GM21447 (cell line): ENCODE data around the gene GALNTL6.
"Not testable (repeated sequence)": the region's sequence is repeated elsewhere in the genome, so short reads cannot be mapped to it uniquely, and the experiment has no call there.

Source experiments
- ATAC-seq: cut with Tn5 transposase; IDR thresholded peaks from one replicate; pipeline ENCODE4 v1.9.1; 2021; ENCODE audit not compliant: unreplicated experiment

Gene GALNTL6

GRCh38 chr4:172998527-172999469 is 1185.6 kb downstream of the GALNTL6 start:
- ATAC-seq, result no peak

DNA sequence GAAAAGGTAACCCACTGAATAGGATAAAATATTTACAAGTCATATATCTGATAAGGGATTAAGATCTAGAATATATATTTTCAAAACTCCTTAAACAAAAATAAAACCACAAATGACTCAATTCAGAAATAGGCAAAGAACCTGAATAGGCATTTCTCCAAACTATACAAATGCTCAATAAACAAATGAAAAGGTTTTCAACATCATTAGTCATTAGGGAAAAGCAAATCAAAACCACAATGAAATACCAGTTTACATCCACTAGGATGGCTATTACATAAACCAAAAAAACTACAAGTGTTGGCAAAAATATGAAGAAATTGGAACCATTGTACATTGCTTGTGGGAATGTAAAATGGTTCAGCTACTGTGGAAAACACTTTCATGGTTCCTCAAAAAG is 1188.4 kb downstream of the GALNTL6 start:
- no peak for ATAC-seq

DNA sequence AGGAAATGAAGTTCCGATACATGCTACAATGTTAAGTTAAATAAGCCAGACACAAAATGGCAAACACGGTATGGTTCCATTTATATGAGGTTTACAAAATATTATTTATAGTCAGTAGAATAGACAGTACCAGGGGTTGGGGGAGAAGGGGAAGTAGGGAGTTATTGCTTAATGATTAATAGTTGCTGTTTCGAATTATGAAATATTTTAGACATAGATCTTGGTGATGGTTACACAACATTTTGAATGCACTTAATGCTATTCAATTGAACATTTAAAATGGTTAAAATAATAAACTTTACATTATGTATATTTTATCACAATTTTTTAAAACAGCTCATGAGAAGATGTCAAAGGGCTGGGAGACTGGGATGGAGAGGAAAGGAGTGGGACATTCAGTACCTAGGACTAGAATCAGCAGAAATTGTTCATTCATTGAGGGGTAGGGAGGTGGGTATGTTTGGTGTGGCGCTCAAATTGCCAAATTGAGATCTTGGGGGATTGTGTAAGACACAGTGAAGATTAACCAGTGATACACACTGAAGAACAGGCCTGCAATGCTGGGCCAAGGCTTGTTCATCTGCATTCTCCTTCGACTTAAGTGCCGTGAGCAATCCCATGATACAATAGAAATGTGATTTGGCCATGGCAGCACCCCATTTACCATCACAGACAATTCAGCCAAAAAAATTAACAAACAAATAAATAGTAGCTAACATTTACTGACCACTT is 1189.8 kb downstream of the GALNTL6 start:
- no peak for ATAC-seq

DNA sequence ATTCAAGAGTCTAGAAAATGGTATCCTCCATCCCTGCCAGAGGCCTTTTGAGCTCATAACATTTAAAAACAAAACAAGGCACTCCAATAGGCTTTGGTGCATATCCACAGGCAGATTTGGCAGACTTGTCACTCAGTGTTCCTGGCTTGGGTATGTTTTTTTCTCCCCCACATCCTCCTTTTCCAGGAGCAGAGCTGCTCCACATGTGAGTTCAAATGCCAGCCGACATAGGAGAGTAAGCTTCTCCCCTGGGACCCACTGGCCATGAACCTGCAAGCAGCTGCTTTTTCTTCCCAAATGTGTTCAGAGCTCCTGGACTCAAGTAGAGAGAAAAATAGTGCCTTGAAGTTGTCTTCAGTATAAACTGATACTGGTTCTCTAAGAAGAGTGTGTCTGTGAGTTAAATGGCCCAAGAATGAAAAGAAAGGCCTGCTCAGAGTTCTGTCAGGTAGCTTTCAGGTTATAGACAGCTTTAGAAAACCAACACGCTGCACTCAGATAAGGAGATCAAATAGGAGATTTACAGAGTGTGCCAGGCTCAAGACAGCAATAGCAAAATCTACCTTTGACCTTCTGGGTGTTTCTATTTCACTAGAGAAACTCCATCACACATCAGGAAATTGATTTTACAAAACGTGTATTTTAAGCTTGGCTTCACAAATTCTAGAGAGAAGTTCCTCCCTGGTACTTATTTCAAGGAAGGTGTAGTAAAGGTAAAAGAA is 1192.9 kb downstream of the GALNTL6 start:
- ATAC-seq, result no peak

GRCh38 chr4:173008436-173008835 is 1195.2 kb downstream of the GALNTL6 start:
- ATAC-seq, result no peak

DNA sequence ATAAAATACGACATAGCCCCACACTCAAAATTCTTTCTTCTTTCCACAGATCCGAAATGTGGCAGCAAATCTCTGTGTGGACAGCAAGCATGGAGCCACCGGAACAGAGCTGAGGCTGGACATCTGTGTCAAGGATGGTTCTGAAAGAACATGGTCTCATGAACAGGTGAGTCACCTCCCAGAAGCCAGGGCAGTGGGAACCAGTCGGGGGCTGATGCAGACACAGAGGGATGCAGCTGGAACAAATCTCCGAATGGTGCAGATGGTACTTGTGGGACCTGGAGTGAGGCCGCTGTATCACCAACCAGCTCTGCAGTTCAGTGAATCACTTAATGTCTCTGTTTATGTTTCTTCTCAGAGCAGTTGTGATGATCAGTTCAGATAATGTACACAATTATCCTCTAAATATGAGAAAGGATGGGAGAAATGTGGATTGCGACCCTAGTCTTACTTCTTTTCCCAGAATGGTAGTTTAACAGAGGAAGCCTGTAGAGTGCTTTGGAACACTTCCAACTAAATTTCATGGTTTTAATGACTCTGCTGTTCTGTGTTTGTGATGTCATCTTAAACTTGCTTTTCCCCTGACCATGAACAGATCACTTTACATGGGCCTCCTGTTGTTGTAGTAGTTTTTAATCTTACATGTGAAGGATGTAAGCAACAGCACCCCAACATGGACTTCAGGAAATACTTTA is 1196.1 kb downstream of the GALNTL6 start:
- ATAC-seq, result no peak

DNA sequence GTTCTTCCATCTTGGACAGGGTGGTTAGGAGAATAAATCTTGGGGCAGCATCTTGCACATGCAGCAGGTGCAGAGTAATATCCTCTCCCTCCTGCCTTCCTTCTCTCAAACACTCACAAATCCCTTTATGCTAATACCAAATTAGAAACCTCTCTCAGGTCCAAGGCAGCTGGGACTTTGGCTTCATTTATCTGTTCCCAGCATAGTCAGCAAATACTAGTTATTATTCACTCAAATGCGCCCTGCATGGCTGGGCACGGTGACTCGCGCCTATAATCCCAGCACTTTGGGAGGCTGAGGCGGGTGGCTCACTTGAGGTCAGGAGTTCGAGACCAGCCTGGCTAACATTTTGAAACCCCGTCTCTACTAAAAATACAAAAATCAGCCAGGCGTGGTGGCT is 1199.4 kb downstream of the GALNTL6 start:
- no peak for ATAC-seq

DNA sequence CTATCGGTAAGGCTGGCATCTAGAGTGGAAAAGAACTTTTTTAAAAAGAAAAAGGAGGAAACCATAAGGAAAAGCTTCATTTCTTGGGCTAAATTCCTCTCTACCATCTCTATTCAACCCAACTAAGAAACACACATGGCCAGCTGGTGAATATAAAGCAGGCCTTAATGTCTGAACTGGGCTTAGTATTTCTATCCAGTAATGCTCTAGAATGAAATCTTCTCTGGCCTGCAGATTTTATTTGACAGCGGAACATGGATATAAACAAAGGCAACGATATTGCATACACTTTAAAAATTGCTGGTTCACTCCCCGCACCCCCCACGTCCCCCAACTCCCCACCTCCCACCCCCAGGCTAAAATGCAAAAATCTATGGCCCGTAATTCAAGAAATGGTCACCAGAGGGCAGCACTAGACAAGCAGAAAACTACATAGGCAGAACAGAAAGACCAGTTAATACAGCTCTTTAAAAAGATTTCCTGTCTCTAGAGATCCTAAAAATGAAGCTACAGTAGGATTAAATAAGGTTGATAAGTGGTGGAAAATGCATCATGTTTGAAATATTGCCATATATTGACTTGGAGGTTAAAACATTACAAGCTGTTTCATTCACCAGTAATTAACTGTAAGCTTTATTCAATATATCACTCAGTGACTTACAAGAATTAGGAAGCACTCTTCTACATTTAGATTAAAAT is 1200.2 kb downstream of the GALNTL6 start:
- no peak for ATAC-seq

DNA sequence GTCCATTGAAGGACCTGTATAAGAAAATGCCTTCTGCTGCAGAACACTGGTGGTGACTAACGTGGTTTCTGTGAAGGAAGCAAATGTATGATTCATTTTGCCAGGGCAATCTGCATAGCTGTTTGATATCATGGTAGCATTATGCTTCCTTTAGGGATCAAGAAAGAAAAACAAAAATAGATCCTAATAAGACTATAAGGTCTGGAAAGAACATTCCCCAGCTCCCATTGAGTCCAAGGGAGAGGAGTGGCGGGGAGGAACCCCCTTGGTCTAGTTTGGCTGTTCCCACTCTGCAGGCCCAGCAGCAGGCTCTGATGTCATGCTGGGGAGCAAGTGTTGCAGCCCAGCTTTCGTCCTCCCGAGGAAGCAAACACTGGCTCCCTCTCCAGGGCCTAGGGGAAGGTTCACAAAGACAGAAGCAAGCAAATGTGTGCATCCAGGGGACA is 1200.9 kb downstream of the GALNTL6 start:
- ATAC-seq, result no peak

- no peak for ATAC-seq
Measured at GRCh38 chr4:173014836-173015235, 1201.6 kb downstream of the GALNTL6 start.

DNA sequence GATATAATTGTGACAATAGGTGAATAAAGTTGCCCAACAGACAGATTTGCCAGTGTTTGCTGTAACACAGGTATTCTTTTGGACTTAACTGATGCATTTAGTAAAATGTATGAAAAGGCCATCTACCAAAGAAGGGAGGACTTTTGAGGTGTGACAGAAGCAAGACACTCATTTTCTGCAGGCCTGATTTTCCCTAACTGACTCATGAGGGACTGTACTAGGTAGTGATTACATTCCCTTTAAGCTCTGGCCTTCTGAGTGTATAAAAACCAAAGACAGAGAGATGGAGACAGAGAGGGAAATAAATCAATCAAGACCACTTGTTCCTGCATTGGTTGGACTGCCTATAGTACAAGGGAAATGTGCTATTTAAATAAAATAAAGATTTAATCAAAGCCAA is 1204.6 kb downstream of the GALNTL6 start:
- ATAC-seq, result no peak

DNA sequence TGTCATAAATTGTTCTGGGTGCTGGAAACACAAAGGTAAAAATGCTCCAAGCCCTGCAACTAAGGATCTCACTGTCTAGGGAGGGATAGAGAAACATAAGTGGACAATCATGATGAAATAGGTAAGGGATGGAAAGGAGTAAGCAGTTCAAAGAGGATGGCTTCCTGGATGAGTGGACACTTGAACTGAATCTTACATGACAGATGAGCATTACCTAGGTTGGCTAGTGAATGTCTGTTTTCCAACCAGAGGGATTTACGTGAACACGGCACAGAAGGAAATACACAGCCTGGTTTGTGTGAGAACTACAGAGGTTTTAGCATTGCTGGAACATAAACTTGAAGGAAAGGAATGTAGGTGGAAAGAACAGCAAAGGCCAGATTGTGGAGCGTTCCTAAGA is 1205.2 kb downstream of the GALNTL6 start:
- ATAC-seq, result no peak

- no peak for ATAC-seq
Measured at GRCh38 chr4:173019664-173020063, 1206.5 kb downstream of the GALNTL6 start.

DNA sequence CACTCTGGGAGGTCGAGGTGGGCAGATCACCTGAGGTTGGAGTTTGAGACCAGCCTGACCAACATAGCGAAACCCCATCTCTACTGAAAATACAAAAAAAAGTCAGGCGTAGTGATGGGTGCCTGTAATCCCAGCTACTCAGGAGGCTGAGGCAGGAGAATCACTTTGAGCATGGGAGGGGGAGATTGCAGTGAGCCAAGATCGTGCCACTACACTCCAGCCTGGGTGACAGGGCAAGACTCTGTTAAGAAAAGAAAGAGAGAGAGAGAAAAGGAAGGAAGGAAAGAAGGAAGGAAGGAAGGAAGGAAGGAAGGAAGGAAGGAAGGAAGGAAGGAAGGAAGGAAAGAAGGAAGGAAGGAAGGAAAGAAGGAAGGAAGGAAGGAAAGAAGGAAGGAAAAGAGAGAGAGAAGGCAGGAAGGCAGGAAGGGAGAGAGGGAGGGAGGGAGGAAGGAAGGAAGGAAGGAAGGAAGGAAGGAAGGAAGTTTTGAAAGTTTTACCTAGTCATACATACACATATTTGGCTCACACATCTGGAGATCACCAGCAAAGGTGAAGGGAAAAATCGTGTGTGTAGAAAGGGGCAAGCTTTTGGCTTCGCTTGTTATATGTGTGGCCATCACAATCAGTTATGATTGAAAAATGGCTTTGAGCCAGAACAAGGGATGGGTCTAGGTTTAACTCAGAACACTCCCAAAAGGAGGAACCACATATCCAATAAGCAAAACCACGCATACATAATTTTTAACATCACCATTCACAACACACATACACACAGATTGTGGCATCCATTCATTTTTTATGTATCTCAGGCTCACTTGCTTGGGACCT is 1208.8 kb downstream of the GALNTL6 start:
- not testable (repeated sequence) for ATAC-seq

DNA sequence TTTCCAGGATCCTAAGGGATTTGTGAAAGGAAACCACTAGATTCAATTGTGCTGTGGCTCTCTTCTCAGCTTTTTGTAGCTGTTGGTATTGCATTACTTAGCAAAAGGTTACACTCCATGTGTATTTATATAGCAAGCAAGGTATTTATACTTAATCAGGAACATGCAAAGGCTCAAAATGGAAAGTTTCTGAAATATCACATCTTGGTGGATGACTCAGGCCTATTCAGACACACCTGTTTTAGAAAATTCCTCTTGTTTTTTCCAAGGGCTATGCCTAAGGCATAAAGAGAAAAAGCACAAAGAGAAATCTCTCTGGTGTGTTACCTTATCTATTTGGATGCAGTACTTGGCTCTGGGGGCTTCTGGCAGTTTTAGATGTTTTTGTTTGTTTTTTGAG is 1211.0 kb downstream of the GALNTL6 start:
- ATAC-seq, result no peak

GRCh38 chr4:173025131-173025530 is 1211.9 kb downstream of the GALNTL6 start:
- no peak for ATAC-seq

GRCh38 chr4:173037242-173037641 is 1224.0 kb downstream of the GALNTL6 start:
- ATAC-seq, result no peak

- ATAC-seq, result no peak
Measured at GRCh38 chr4:173038192-173038896, 1225.1 kb downstream of the GALNTL6 start.
